GM04504 (cell line): ENCODE data around the gene TMEM61.
"Not testable (repeated sequence)": the region's sequence is repeated elsewhere in the genome, so short reads cannot be mapped to it uniquely, and the experiment has no call there.

Experiments used
- DNase-seq: peaks from one replicate; pipeline ENCODE4 v3.0.0-alpha.2; 2012; ENCODE audit warnings: low read depth

TMEM61 gene

DNA sequence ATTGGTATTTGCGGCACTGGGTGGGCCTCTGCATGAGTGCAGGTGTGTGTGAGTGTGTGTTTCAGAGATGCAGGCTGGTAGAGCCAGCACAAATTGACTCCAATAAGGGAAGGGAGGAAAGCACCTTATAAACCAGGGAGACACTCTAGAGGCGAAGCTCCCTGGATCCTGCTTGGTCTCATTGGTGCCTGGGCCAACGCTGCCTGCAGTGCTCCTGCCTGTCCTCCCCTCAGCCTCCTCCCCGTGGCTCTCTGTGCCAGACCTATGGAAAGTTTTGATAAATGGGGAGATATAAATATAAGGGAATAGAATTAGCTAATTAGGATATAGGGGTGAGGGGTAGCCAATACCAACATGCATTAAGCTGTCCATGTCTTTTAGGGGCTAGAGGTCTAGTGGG, 20.9 kb downstream of the TMEM61 start:
- DNase-seq, result no peak

DNA sequence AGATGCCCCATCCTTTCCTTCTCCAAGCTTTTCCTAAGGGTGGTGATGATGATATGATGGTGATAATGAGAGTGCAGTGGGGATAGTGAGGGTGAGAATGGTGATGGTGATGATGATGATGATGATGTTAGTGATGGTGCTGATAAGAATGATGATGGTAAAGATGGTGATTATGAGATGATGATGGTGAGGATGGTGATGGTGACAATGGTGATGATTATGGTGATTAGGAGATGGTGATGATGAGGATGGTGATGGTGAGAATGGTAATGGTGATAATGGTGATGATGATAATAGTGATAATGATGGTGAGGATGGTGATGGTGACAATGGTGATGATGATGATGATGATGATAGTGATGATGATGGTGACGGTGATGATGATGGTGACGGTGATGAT, 22.3 kb downstream of the TMEM61 start:
- no peak for DNase-seq

DNA sequence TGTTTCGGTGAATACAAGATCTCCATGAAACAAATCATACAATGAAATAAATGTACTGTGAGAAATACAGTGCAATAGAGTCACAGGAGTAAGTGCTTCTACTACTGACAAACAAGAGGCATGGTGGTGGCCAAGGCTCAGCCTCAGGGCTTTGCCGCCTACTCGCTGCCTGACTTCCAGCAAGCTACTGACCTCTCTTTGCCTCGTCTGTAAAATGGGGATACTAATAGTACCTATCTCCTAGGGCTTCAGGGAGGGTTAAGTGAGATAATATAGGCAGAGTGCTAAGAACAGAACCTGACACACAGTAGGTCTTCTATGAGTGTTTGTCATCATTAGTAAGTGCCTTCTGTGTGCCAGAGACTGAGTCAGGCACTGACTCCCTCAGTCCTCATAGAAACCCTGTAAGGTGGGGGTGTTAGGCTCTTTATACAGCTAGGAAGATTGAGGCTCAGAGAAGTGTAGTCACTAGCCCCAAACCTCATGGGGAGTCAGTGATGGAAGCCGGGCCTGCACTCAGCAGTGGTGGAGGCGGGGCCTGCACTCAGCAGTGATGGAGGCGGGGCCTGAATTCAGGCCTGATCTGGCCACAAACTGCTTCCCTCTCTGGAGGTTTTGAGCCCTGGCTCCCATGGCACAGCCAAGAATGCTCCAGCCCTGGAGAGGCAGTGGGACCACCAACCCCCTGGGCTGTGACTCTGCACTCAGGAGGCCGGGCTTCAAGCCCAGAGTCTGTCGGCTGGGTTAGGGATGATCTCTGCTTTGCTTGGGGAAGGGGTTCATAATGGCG, 25.1 kb downstream of the TMEM61 start:
- no peak for DNase-seq

DNA sequence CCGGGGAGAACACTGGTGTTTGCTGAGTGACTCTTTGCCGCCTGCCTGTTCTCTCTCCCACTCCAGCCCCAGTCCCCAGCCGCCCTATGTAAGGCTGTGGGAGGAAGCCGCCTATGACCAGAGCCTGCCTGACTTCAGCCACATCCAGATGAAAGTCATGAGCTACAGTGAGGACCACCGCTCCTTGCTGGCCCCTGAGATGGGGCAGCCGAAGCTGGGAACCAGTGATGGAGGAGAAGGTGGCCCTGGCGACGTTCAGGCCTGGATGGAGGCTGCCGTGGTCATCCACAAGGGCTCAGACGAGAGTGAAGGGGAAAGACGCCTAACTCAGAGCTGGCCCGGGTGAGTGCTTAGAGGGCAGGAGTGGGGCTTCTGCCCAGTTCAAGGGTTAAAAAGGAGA, 26.5 kb downstream of the TMEM61 start:
- no peak for DNase-seq

DNA sequence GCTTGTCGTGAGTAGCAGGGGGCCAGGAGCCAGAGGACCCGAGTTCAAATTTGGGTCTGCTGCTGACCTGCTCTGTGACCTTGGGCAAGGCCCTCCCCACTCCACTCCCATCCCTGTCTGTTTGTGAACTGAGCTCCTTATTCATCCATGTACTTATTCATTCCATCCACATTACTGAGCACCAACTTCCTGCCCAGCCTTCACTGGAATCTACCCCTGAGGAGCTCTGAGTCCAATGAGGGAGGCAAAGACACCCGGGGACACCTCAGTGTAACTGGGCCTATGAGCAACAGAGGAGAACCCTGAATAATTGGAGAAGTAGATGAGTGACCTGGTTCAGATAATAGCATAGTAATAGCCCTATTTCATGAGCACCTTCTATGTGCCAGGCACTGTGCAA, 27.2 kb downstream of the TMEM61 start:
- peak; percentile 44 for DNase-seq

DNA sequence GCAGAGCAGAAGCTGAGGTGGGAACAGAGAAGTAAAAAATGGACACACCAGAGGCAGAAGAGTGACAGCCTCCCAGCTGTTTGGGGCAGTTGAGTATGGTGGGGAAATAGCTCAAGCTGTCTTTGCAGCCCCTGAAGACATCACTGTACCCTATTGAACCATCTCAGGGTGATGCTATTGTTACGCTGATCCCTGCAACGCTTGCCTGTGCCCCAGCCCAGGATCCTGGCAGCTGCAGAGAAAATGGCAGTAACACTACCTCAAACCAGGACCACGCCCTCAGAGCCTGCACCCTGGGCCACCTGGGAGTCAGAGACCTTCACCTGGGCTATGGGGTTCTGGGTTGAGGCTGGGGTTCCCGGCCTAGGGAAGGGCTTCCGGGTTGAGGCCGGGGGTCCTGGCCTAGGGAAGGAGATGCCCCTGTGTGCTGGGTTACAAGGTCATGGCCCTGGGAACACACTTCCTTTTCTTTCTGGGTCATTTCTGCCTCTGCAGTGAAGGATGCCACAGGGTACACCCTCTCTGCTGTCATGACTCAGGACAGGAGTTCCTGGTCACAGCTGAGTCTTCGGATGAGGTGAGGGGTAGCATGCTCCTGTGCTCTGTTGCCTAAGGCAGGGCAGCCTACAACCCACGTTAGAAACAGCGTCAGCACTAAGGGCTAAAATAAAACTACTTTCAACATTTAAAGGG, 29.9 kb downstream of the TMEM61 start:
- DNase-seq, result no peak

DNA sequence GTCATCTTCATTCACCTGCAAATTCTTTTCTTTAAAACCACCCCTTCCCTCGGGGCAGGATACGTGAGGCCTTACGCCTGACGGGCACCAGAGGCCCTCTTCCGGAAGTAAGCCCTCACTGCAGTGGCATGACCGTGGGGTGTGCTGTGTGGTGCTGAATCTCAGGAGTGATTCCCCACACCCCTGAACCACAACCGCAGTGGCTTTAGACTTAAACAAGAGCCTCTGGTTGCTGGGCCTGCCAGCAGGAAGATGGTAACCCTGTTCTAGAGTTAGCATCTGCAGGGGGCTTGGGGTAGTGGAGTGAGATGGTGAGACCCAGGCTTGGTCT, 30.4 kb downstream of the TMEM61 start:
- DNase-seq, result no peak

DNA sequence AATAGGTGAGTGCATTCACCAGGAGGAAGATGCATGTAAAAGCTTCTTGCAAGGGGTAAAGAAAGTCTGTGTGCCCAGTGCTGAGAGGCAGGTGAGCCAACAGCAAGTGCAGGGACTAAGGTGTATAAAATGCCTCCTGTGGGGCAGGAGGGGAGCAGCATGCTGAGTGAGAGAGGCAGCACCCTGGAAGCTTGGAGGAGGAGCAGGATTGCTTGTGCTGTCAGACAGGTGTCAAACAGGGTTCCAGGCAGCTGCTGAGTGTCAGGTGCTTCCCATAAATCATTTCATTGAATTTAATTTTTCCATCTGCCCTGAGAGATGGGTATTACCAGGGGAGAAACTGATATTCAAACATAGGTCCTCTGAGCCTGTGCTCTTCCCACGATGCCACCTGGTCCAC, 32.2 kb downstream of the TMEM61 start:
- no peak for DNase-seq

DNA sequence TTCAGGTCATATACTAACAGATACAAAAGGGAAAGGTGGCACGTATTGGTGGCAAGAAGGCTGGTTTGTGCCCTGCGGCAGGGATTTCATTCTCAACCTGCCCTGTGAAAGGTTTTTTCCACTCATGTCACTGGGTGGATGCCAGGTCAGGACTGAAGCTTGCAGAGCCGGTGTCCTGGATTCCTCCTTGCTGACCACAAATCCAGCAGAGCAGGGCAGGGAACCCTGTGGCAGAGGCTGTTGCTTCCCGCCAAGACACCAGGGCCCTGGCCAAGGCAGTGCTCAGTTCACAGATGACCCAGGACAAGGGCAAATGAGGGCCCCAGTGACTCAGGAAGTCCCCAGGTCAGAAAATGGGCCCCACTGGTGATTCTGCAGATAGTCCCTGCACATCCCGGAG, 34.7 kb downstream of the TMEM61 start:
- DNase-seq, result no peak

DNA sequence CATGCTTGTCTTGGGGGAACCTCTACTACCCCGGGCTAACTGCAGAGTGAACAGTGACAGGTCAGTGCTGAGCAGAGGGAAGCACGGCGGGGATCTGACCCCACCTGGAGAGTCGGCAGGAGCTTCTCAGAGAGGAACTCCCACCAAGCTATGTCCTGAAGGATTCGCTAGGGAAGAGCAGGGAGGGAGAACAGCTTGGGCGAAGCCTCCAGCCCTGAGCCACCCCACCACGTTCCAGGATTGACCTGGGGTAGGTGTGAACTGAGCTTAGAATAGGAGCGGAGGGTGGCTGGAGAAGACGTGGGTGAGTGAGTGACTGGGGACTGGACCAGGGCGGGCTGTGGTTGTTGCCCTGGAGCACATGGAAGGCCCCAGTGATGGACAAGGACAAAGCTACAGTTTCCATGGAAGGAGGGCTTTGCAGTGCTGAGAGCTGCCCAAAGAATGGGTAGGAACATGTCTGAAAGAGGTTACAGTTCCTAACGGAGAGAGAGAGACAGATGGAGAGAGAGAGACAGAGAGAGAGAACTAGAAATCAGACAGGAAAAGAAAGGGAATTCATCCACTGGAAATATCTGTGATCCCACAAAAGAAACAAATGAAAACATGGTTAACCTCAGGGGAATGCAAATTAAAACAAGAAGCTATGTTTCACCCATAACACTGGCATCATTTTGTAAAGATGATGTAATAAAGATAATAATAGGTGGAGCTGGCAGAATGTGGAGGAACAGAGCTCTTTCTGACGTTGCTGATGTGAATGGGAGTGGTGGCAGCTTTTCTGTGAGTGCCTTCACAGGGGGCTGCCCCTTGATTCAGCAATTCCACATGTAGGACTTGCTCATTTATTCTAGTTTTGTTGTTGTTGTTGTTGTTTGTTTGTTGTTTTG, 35.5 kb downstream of the TMEM61 start:
- DNase-seq, result no peak

DNA sequence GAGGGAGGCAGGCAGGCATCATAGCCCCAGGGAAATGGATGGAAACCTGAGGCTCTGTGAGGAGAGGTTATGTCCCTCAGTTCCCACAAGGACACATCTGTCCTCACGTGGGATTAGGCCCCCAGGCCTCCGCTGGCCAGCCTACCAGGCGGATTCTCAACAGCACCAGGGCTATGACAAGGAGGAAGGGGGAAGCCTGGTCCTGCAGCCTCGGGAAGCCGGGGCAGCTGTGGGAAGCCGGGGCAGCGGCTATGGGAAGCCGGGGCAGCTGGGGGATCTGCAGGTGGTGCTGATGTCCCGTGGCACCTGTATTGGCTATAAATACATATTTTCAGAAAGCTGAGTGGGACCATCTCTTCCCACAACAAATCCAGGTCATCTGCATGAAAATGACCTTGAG, 38.0 kb downstream of the TMEM61 start:
- DNase-seq, result no peak

DNA sequence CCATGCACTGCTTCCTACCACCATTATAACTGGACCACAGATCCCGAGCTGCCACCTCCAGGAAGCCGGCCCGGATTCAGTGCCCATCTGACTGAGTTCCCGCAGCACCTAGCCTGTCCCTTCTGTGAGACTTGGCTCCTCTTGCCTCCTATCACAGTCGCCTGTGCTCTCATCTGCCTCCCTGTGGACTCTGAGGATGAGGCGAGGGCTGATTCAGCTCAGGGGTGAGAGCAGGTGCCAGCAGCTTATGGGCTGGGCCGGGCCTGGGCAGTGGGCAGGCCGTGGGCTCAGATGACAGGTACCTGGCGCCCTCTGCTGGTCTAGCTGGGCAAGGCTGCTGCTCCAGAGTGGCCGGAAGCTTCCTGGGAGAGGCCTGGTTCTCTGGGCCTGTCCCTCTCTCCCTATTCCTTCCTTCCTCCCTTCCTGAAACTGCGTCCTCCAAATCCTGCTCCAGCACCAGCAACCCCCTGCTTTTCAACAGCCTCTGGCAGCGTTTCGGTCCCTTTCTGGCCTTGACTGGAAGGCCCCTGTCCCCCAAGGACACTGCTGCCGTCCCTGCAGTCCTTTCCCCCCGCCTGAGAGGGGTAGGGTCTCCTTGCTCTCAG, 41.6 kb downstream of the TMEM61 start:
- peak; percentile 80 for DNase-seq

DNA sequence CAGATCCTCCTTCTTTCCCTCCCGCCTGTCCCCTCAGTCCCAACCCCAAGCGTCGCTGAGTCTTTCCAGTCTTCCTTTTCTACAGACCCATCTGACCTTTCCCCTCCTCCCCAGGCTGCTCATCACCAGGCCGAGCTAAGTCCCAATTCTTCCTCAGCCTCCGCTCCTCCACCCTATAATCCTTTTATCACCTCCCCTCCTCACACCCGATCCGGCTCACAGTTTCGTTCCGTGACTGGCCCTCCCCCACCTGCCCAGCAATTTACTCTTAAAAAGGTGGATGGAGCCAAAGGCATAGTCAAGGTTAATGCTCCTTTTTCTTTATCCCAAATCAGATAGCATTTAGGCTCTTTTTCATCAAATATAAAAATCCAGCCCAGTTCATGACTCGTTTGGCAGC, 43.7 kb downstream of the TMEM61 start:
- DNase-seq, result not testable (repeated sequence)

DNA sequence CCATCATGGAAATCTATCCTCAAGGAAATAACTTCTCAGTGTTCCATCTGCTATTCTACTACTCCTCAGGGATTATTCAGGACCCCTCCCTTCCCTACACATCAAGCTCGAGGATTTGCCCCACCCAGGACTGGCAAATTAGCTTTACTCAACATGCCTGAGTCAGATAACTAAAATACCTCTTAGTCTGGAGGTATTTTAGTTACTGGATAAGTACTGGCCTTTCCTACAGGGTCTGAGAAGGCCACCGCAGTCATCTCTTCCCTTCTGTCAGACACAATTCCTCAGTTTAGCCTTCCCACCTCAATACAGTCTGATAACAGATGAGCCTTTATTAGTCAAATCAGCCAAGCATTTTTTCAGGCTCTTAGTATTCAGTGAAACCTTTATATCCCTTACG, 46.3 kb downstream of the TMEM61 start:
- not testable (repeated sequence) for DNase-seq

DNA sequence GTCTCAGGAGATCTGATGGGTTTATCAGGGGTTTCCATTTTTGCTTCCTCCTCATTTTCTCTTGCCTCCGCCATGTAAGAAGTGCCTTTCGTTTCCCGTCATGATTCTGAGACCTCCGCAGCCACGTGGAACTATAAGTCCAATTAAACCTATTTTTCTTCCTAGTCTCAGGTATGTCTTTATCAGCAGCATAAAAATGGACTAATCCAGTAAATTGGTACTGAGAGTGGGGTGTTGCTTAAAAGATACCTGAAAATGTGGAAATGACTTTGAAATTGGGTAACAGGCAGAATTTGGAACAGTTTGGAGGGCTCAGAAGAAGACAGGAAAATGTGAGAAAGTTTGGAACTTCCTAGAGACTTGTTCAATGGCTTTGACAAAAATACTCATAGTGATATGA, 50.7 kb downstream of the TMEM61 start:
- not testable (repeated sequence) for DNase-seq

DNA sequence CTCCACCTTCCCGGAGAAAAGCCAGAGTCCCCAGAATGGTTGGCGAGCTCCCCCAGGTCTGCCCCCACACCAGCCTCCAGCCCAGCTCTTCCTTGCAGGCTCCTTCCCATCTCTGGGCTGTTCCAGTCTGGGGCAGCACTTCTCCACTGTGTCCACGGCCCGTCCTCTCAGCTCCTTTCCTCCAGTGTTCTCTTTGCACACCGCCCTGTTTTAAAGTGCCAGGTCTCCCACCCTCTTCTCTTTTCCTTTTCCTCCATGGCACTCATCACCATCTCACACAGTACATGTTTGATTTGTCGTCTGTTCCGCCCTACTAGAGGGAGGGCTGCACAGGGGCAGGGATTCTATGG, 52.8 kb downstream of the TMEM61 start:
- DNase-seq, result no peak

DNA sequence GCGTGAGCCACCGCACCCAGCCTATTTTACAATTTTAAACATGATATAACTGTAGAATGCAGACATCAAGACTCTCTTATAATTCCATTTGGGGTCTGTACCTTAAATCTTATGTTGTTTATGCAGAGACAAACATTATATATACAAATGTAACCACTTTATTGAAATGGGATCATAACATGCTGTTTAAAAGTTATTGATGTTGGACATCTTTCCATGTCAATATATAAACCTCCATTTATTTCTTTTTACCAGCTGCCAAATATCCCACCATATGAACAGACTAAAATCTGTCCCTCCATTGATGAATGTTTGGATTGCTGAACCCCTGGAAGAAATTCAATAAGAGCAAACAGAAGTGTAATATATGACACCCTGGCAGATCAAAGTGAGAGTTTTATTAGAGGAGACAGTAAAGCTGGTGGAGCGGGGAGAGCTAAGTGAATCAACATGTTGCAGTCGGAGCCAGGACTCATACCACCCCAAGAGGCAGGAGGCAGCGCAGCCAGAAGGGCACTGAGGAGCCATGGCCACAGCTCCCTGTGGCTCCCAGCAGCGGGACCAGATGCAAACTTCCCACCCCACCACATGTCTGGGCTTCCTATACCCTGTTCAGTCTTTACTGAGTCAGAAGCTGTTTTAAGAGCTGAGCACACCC, 54.2 kb downstream of the TMEM61 start:
- no peak for DNase-seq

DNA sequence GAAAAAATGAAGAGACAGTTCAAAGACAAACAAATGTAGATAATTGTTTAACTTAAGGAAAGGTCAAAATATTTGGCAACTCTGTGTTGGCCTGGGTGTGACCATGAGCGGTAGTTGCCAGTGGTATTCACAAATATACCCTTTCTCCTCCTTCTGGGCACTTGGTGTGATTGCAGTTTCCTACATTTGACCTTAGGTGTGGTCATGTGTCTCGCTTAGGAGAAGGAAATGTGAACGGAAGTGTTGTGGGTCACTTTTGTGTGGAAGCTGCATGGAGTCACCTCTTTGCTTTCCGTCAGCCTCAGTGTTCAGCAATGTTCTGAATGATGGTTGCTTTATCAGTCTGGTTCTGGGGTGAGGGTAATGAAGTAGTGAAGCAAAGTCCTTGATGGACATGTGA, 55.5 kb downstream of the TMEM61 start:
- DNase-seq, result no peak

DNA sequence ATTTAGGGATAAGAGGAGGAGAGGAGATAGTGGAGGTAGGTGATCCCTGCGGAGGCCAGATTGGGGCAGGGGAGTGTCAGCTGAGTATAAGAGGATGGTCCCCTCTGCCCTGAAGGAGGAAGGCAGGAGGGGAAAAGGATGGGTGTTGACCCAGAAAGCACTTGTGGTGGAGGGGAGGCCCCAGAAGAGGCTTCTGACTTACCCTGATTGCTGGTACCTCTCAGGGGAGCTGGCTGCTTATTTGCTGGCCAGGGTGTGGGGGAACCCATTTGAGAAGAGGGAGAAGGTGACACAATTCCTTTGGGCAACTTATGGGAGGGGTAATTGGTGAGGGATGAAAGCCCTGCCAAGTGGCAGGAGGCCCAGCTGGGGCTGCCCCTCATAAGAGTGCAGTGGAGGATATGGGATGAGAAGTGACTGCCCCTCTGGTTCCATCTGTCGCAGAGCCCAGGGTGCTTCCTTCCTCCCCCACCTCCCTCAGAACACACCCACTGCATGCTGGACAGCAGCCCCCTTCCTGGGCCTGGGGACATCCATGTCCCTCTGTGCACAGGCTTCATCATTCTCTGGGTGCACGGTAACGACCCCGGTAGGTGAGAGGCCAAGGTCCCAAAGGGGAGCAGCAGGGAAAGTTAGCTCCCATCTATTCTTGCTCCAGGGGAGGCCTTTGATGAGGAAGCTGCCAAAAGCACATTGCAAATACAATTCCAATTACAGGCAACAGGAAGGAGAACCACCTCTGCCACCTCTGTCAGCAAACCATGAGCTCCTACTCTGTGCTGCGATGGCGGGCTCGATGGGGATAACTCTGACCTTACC, 57.5 kb downstream of the TMEM61 start:
- no peak for DNase-seq

DNA sequence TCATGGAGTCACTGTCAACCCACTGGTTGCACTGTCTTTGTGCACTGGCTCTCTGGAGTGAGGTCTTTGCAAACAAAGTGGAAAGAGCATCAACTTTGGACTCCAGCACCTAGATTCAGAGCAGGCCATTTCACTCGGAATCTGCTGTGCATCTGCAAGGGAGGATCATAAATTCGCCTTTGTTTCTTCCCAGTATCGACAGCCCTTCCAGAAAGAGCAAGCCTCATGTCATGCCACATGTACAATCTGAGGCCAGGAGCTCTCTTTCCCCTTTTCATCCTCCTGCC, 58.1 kb downstream of the TMEM61 start:
- DNase-seq, result no peak

DNA sequence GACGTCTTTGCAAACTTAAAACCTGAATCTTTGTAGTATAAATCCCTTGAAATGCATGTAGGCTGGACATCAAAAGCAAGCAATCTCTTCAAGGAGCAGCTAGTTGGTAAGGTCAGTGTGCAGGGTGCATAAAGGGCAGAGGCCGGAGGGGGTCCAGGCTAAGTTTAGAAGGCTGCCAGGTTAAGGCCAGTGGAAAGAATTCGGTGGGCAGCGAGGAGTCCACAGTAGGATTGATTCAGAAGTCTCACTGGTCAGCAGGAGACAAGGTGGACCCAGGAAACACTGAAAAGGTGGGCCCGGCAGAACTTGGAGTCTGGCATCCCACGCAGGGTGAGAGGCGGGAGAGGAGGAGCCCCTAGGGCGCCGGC, 58.5 kb downstream of the TMEM61 start:
- DNase-seq, result no peak
